Measurements from ENCODE around the gene GSE1. TPM values are rescaled to one million over a fixed set of nuclear protein-coding genes. Genes with fewer than 3 reads are reported as not detected.

GSE1 gene
- total RNA-seq, 4 donors from 2014 or later = 54.2 to 155 (median 71.9) TPM

DNA sequence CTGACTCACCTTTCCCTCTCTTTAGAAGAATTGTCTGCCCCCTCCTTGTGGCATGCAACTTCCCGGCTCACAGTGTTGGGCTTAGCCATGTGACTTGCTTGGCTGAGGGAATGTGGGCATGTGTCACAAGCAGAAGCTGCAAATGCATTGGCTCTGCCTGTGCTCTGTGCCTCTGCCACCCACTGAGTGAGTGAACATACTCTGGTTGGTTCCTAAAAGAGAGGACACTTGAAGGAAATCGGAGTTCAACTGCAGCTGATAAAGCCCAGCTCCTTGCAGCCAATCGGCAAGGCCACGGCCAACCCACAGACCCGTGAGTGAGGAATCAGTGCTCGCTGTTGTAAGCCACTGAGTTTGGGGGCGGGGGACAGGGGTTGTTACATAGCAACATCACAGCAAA, 86.5 kb downstream of the GSE1 start:
- Histone ChIP-seq H3K4me3 (replicated peaks in 1 of 3) (no peak overlapping the region), H3K36me3 (no peaks in the 10 kb centered on the region), H3K27me3 (no peaks in the 10 kb centered on the region), H3K27ac (no peak overlapping the region), H3K4me1 (no peaks in the 10 kb centered on the region), H3K9me3 (no peaks in the 10 kb centered on the region)
- 54 to 63% methylated on average over 7 of the region's 7 CpGs for WGBS, 2 donors
- no peak for DNase-seq
- no peak for TF ChIP-seq POLR2A (IDR thresholded peaks at IDR 0.05)
- TF ChIP-seq, protein P1, sequence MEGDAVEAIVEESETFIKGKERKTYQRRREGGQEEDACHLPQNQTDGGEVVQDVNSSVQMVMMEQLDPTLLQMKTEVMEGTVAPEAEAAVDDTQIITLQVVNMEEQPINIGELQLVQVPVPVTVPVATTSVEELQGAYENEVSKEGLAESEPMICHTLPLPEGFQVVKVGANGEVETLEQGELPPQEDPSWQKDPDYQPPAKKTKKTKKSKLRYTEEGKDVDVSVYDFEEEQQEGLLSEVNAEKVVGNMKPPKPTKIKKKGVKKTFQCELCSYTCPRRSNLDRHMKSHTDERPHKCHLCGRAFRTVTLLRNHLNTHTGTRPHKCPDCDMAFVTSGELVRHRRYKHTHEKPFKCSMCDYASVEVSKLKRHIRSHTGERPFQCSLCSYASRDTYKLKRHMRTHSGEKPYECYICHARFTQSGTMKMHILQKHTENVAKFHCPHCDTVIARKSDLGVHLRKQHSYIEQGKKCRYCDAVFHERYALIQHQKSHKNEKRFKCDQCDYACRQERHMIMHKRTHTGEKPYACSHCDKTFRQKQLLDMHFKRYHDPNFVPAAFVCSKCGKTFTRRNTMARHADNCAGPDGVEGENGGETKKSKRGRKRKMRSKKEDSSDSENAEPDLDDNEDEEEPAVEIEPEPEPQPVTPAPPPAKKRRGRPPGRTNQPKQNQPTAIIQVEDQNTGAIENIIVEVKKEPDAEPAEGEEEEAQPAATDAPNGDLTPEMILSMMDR (IDR thresholded peaks at IDR 0.05) = no peak
- intact Hi-C loops (cut with DNase I) = no loop called here

DNA sequence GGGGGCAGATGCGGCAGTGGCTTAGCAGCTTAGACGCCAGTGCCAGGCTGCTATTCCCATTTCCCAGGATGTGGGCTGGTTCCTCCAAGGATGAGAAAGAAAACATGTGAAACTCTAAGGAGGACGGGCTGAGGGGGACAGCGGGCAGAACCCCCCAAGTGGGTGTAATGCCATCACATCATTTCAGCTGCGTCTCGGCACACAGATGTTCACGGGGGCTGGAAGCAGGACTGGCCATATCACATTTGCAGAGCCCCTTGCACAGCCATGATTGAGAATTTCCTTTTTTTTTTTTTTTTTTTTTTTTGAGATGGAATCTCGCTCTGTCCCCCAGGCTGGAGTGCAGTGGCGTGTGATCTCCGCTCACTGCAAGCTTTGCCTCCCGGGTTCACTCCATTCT, 90.9 kb downstream of the GSE1 start:
- Histone ChIP-seq H3K4me3 (replicated peaks in 1 of 3) (no peak overlapping the region), H3K27me3 (no peaks in the 10 kb centered on the region), H3K4me1 (no peaks in the 10 kb centered on the region), H3K36me3 (no peaks in the 10 kb centered on the region), H3K9me3 (no peaks in the 10 kb centered on the region), H3K27ac (no peak overlapping the region)
- WGBS, 2 donors = 92% methylated on average over 11 of the region's 11 CpGs
- intact Hi-C loops (cut with DNase I) = no loop called here
- TF ChIP-seq, protein P1 (IDR thresholded peaks at IDR 0.05) = no peak
- TF ChIP-seq POLR2A (IDR thresholded peaks at IDR 0.05) = no peak
- no peak for DNase-seq

DNA sequence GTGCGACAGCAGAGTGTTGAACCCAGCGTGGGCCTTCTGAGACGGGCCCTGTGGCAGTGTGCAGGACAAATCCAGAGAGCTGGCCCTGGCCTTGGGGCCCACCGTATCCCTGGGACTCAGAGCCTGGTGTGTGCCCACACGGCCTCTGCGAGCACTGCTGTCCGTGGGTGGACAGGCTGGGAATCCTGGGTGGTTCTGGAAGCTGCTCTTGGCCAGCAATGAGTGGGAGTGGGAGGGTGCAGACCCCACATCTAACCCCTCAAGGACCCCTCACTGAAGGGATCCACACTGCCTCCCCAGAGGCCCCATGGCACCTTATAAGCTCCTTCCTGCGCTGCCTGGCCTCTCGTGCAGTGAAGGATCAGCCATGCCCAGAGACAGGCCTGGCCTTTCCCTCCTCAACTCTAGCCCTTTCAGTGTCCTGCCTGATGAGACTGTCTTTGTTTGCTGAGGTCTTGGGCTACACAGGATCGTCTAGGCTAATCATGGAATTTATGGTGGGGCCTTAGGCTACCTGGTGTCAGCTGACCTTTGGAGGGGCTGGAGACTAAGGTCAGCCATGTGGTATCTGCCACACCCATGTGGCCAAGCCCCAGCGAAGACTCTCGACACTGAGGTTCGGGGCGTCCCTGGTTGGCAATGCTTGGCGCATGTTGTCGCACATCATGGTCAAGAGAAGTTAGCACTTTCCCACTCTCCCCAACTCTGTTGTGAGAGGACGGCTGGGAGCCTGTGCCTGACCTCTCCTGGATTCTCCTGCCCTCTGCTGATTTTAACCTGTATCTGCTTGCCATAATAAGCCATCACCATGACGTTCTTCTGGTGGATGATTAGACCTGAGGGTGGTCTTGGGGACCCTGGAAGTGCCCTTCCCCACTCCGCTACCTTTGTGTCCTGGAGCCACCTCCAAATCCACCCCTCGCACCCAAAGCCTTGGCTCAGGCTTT, 92.1 kb downstream of the GSE1 start:
- TF ChIP-seq, protein P1 (IDR thresholded peaks at IDR 0.05) = no peak
- TF ChIP-seq POLR2A (IDR thresholded peaks at IDR 0.05) = no peak
- Histone ChIP-seq H3K27me3 (no peaks in the 10 kb centered on the region), H3K27ac (no peak overlapping the region), H3K4me1 (no peaks in the 10 kb centered on the region), H3K9me3 (no peaks in the 10 kb centered on the region), H3K4me3 (replicated peaks in 1 of 3) (no peak overlapping the region), H3K36me3 (no peaks in the 10 kb centered on the region)
- no peak for DNase-seq
- intact Hi-C loops (cut with DNase I) = no loop called here
- WGBS, 2 donors = 90% methylated on average over 15 to 17 of the region's 20 CpGs

DNA sequence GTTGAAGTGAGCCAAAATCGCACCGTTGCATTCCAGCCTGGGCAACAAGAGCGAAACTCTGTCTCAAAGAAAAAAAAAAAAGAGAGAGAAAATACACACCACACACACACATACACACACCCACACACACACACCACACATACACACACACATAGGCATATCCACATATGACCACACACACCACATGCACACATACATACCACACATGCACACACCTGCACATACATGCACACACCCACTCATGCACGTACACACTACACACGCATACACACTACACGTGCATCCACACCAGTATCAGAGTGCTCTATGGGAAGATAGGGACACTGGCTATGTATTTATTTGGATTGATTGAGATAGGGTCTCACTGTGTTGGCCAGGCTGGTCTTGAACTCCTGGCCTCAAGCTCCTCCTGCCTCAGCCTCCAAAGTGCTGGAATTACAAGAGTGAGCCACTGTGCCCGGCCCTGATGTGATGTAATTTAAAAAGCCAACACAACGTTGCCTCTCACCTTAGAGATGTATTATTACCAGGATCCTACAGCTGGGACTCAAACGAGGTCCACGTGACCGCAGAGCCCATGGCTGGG, 93.4 kb downstream of the GSE1 start:
- DNase-seq = no peak
- no peaks in the 10 kb centered on the region for H3K36me3 ChIP-seq
- H3K4me3 ChIP-seq (replicated peaks in 1 of 3) = no peak overlapping the region
- H3K9me3 ChIP-seq = no peaks in the 10 kb centered on the region
- TF ChIP-seq, protein P1 (IDR thresholded peaks at IDR 0.05) = no peak
- TF ChIP-seq POLR2A (IDR thresholded peaks at IDR 0.05) = no peak
- no peaks in the 10 kb centered on the region for H3K27me3 ChIP-seq
- intact Hi-C loops (cut with DNase I) = no loop called here
- H3K27ac ChIP-seq = no peak overlapping the region
- H3K4me1 ChIP-seq = no peaks in the 10 kb centered on the region
- 92 to 93% methylated on average over 11 of the region's 11 CpGs for WGBS, 2 donors

DNA sequence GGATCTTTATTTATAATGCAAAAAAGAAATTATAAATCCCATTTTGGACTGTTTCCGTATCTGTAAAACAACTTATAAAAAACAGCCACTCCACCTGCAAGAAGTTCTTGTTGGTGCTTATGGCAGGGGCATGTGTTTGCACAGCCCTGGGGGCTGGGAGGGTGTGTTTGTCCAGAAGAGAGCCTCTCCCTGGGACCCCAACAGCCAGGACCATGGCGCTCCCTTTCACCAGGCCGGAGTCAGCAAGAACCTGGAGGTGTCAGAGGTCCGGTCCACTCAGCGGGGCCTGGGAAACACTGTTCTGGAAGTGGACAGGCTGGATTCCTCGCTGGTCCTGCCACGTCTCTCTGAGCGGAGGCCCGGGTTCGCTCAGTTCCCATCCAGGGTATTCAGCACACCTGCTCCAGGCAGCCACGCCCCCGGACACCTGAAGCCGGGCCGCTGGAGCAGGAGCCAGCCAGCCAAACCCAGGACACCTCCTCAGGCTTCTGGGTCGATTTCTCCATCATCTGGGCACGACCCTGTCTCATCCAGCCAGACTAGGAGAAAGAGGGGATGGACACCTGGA, 94.5 kb downstream of the GSE1 start:
- Histone ChIP-seq H3K9me3 (no peaks in the 10 kb centered on the region), H3K4me1 (no peaks in the 10 kb centered on the region), H3K4me3 (replicated peaks in 1 of 3) (no peak overlapping the region), H3K27ac (no peak overlapping the region), H3K36me3 (no peaks in the 10 kb centered on the region), H3K27me3 (no peaks in the 10 kb centered on the region)
- WGBS, 2 donors = 69 to 80% methylated on average over 10 to 12 of the region's 16 CpGs
- intact Hi-C loops (cut with DNase I) = no loop called here
- no peak for TF ChIP-seq POLR2A (IDR thresholded peaks at IDR 0.05)
- TF ChIP-seq, protein P1 (IDR thresholded peaks at IDR 0.05) = no peak
- no peak for DNase-seq

Measured in thyroid gland (tissue), 4 donors.